H9 (cell line): ENCODE data around the gene CFAP54. TPM values are rescaled to one million over a fixed set of nuclear protein-coding genes. Genes with fewer than 3 reads are reported as not detected.

Experiments used
- DNase-seq: peaks from one replicate; pipeline ENCODE4 v3.0.0-alpha.2; 2017
- H2AFZ ChIP-seq: one replicate; pipeline ENCODE4 v1.6.1; 2013; ENCODE audit warnings: mild to moderate bottlenecking, low read length, control low read depth, moderate library complexity
- H2AK5ac ChIP-seq: 2 replicates; pipeline ENCODE4 v1.6.1; 2013; ENCODE audit warnings: low read length, control low read depth, mixed read lengths; ENCODE audit not compliant: insufficient read length
- H2BK120ac ChIP-seq: one replicate; pipeline ENCODE4 v1.6.1; 2013; ENCODE audit warnings: low read depth, mild to moderate bottlenecking, low read length, control low read depth, inconsistent platforms; ENCODE audit not compliant: poor library complexity, severe bottlenecking
- H2BK12ac ChIP-seq: 2 replicates; pipeline ENCODE4 v1.6.1; 2013; ENCODE audit warnings: low read length, control low read depth, mixed read lengths, low read depth; ENCODE audit not compliant: insufficient read length
- H2BK15ac ChIP-seq: 2 replicates; pipeline ENCODE4 v1.6.1; 2013; ENCODE audit warnings: low read depth, low read length, control low read depth
- H2BK20ac ChIP-seq: one replicate; pipeline ENCODE4 v1.6.1; 2013; ENCODE audit warnings: low read depth, mild to moderate bottlenecking, low read length, control low read depth, inconsistent platforms; ENCODE audit not compliant: poor library complexity, severe bottlenecking
- H2BK5ac ChIP-seq: 2 replicates; pipeline ENCODE4 v1.6.1; 2013; ENCODE audit warnings: low read length, control low read depth, mixed read lengths; ENCODE audit not compliant: insufficient read length
- H3K14ac ChIP-seq: 2 replicates; pipeline ENCODE4 v1.6.1; 2013; ENCODE audit warnings: low read length, control low read depth; ENCODE audit not compliant: insufficient read depth
- H3K18ac ChIP-seq: 2 replicates; pipeline ENCODE4 v1.6.1; 2013; ENCODE audit warnings: low read depth, mild to moderate bottlenecking, mixed read lengths, low read length, control low read depth; ENCODE audit not compliant: insufficient read length
- H3K23ac ChIP-seq: 2 replicates; pipeline ENCODE4 v1.6.1; 2013; ENCODE audit warnings: low read length, control low read depth, mixed read lengths, low read depth; ENCODE audit not compliant: insufficient read length
- H3K23me2 ChIP-seq: 2 replicates; pipeline ENCODE4 v1.6.1; 2013; ENCODE audit warnings: low read depth, mild to moderate bottlenecking, mixed read lengths, low read length, control low read depth; ENCODE audit not compliant: insufficient read length, poor library complexity, severe bottlenecking
- H3K27ac ChIP-seq: 2 replicates; pipeline ENCODE4 v1.5.1; 2013; ENCODE audit warnings: low read length, control low read depth, mixed read lengths, low read depth; ENCODE audit not compliant: insufficient read length
- H3K27me3 ChIP-seq: 2 replicates; pipeline ENCODE4 v1.6.1; 2013; ENCODE audit warnings: low read length, control low read depth, inconsistent platforms; ENCODE audit not compliant: insufficient read depth
- H3K4ac ChIP-seq: 2 replicates; pipeline ENCODE4 v1.6.1; 2013; ENCODE audit warnings: low read depth, mild to moderate bottlenecking, control low read depth, inconsistent platforms, low read length, moderate library complexity
- H3K4me1 ChIP-seq: 2 replicates; pipeline ENCODE4 v1.6.1; 2013; ENCODE audit warnings: low read length, control low read depth, inconsistent platforms; ENCODE audit not compliant: insufficient read depth
- H3K4me2 ChIP-seq: 2 replicates; pipeline ENCODE4 v1.6.1; 2013; ENCODE audit warnings: low read length, control low read depth, mixed read lengths; ENCODE audit not compliant: insufficient read length, insufficient read depth
- H3K56ac ChIP-seq: 2 replicates; pipeline ENCODE4 v1.6.1; 2013; ENCODE audit warnings: low read depth, mild to moderate bottlenecking, mixed read lengths, low read length, control low read depth; ENCODE audit not compliant: insufficient read length
- H3K79me1 ChIP-seq: 2 replicates; pipeline ENCODE4 v1.6.1; 2013; ENCODE audit warnings: low read depth, mild to moderate bottlenecking, moderate library complexity, low read length, control low read depth, inconsistent platforms; ENCODE audit not compliant: insufficient read depth, poor library complexity, severe bottlenecking
- H3K79me2 ChIP-seq: 2 replicates; pipeline ENCODE4 v1.6.1; 2013; ENCODE audit warnings: low read length, control low read depth, inconsistent platforms; ENCODE audit not compliant: insufficient read depth
- H3K9ac ChIP-seq: 2 replicates; pipeline ENCODE4 v1.6.1; 2013; ENCODE audit warnings: low read length, control low read depth, mixed read lengths; ENCODE audit not compliant: insufficient read length; ENCODE audit errors: extremely low read depth
- H3K9me3 ChIP-seq: one replicate; pipeline ENCODE4 v1.6.1; 2013; ENCODE audit warnings: low read depth, low read length, inconsistent platforms; ENCODE audit not compliant: control insufficient read depth
- H3T11ph ChIP-seq: one replicate; pipeline ENCODE4 v1.6.1; 2013; ENCODE audit warnings: mild to moderate bottlenecking, low read length, control low read depth, inconsistent platforms
- H4K20me1 ChIP-seq: one replicate; pipeline ENCODE4 v1.6.1; 2013; ENCODE audit not compliant: control insufficient read depth, insufficient read length, insufficient read depth
- H4K5ac ChIP-seq: 2 replicates; pipeline ENCODE4 v1.6.1; 2013; ENCODE audit warnings: low read depth, mild to moderate bottlenecking, mixed read lengths, low read length, control low read depth; ENCODE audit not compliant: insufficient read length
- H4K8ac ChIP-seq: replicated peaks from 2 replicates; pipeline ENCODE4 v1.6.1; 2013; ENCODE audit warnings: low read length, control low read depth, mixed read lengths, low read depth; ENCODE audit not compliant: insufficient read length
- H4K91ac ChIP-seq: 2 replicates; pipeline ENCODE4 v1.6.1; 2013; ENCODE audit warnings: low read depth, mild to moderate bottlenecking, moderate library complexity, mixed read lengths, low read length, control low read depth; ENCODE audit not compliant: insufficient read length
- H3K27ac Mint-ChIP-seq, 3 experiments: 2 replicates in 2 of 3; 3 replicates in 1 of 3; pipeline ENCODE4 v1.8.0; 2020 to 2021; ENCODE audit warnings: mixed read lengths in 3 of 3, mild to moderate bottlenecking in 1 of 3, moderate library complexity in 1 of 3
- H3K27me3 Mint-ChIP-seq: 2 replicates; pipeline ENCODE4 v1.8.0; 2021; ENCODE audit warnings: low read depth, mild to moderate bottlenecking, moderate library complexity, mixed read lengths
- H3K36me3 Mint-ChIP-seq, 3 experiments: 2 replicates in 2 of 3; 3 replicates in 1 of 3; pipeline ENCODE4 v1.8.0; 2020 to 2021; ENCODE audit warnings: low read depth in 3 of 3, mixed read lengths in 3 of 3; ENCODE audit not compliant: insufficient read depth in 1 of 3
- H3K4me1 Mint-ChIP-seq, 2 experiments: 2 replicates each; pipeline ENCODE4 v1.8.0; 2020; ENCODE audit warnings: mixed read lengths in 2 of 2
- H3K4me3 Mint-ChIP-seq, 2 experiments: 2 replicates in 1 of 2; 3 replicates in 1 of 2; pipeline ENCODE4 v1.8.0; 2020 to 2021; ENCODE audit warnings: mild to moderate bottlenecking in 2 of 2, mixed read lengths in 2 of 2, moderate library complexity in 1 of 2
- H3K9me3 Mint-ChIP-seq, 2 experiments: 2 replicates in 1 of 2; 3 replicates in 1 of 2; pipeline ENCODE4 v1.8.0; 2020; ENCODE audit warnings: mild to moderate bottlenecking in 2 of 2, mixed read lengths in 2 of 2, moderate library complexity in 1 of 2
- CTCF ChIP-seq: fragments of 200-600 bp; sonication (generic); conservative IDR thresholded peaks from 3 replicates; pipeline ENCODE4 v1.8.0; 2021; ENCODE audit warnings: antibody characterized with exemption, mild to moderate bottlenecking
- WGBS: extraction: QIAGEN DNeasy Blood & Tissue Kit; methylation state at CpG from one replicate; pipeline ENCODE4 v1.1.7; 2013; ENCODE audit warnings: missing lambda C conversion rate, low lambda C conversion rate, mixed read lengths; ENCODE audit not compliant: insufficient read length; ENCODE audit errors: extremely low coverage; 5-methylcytosine and 5-hydroxymethylcytosine counted together
- total RNA-seq: library from RNA; stranded (reverse); gene quantifications from 2 replicates; pipeline ENCODE4 v1.2.1, GENCODE V29; 2021

The CFAP54 gene
- total RNA-seq, 1 experiment from 2014 or later, result 0.24 TPM

- Histone ChIP-seq H2BK15ac (no peak overlapping the region), H2AFZ (no peak overlapping the region), H3T11ph (no peak overlapping the region), H4K20me1 (no peaks in the 10 kb centered on the region), H3K4me1 (no peaks in the 10 kb centered on the region), H3K14ac (no peak overlapping the region; the same call in 1 of the 2 replicates), H3K4ac (no peak overlapping the region), H3K4me2 (no peak overlapping the region), H3K23me2 (no peaks in the 10 kb centered on the region), H2BK120ac (no peak overlapping the region), H3K9me3 (no peaks in the 10 kb centered on the region), H4K91ac (no peak overlapping the region), H3K56ac (no peak overlapping the region), H4K8ac (no peak overlapping the region), H2AK5ac (no peak overlapping the region), H3K9ac (no peak overlapping the region), H4K5ac (no peak overlapping the region), H2BK12ac (no peak overlapping the region), H3K18ac (no peak overlapping the region), H3K23ac (no peak overlapping the region), H3K79me1 (no peaks in the 10 kb centered on the region), H3K27ac (no peak overlapping the region), H3K27me3 (no peaks in the 10 kb centered on the region), H2BK20ac (no peak overlapping the region), H2BK5ac (no peak overlapping the region), H3K79me2 (no peaks in the 10 kb centered on the region)
- Mint-ChIP-seq H3K4me3 (no peak overlapping the region), H3K9me3 (no peaks in the 10 kb centered on the region), H3K27ac (peak overlapping the region in 1 of 3 experiments; percentile 36; a peak in 1 of 7 replicates), H3K27me3 (no peaks in the 10 kb centered on the region), H3K36me3 (no peaks in the 10 kb centered on the region), H3K4me1 (no peaks in the 10 kb centered on the region)
- TF ChIP-seq CTCF, result no peak
- WGBS, result no CpG with 5 or more reads among the region's 4 CpGs
- no peak for DNase-seq
Measured at GRCh38 chr12:96879301-96879700, 389.9 kb downstream of the CFAP54 start.
